Prostate gland (tissue), 2 donors: ENCODE data around the gene FBXL16.

ENCODE experiments used
- CTCF ChIP-seq, 4 experiments: fragments of 200-600 bp in 2 of 4; fragments of 450-650 bp in 2 of 4; sonication (generic) in 2 of 4; IDR thresholded peaks; 1 replicate in 3 of 4; 2 replicates in 1 of 4; pipeline ENCODE4 v1.5.1; 2016 to 2019; ENCODE audit warnings: antibody characterized with exemption in 4 of 4, mild to moderate bottlenecking in 2 of 4, moderate library complexity in 2 of 4
- POLR2A ChIP-seq: fragments of 450-650 bp; IDR thresholded peaks from one replicate; pipeline ENCODE4 v1.6.1; 2016; ENCODE audit warnings: antibody characterized with exemption, mild to moderate bottlenecking
- POLR2AphosphoS5 ChIP-seq: sonication (generic); formaldehyde crosslinking; IDR thresholded peaks from one replicate; pipeline ENCODE4 v1.6.1; 2017; ENCODE audit warnings: antibody characterized with exemption

- no peak for TF ChIP-seq CTCF (IDR thresholded peaks at IDR 0.05)
- TF ChIP-seq POLR2AphosphoS5: no peak
- no peak for TF ChIP-seq POLR2A
Observed at GRCh38 chr16:643050-643368, 62.6 kb downstream of the FBXL16 start.
